RWPE2 (cell line): Measurements from ENCODE around the gene EYA2.

Experiments
- ATAC-seq: fragments of 200-7000 bp; cut with Tn5 transposase; 3 replicates; pipeline ENCODE4 v1.9.1; 2021; ENCODE audit warnings: low read depth
- DNase-seq: peaks from one replicate; pipeline ENCODE4 v3.0.0-alpha.2; 2020; ENCODE audit warnings: low spot score
- H3K27ac ChIP-seq: fragments of 450-650 bp; 2 replicates; pipeline ENCODE4 v1.5.1; 2017; ENCODE audit warnings: mild to moderate bottlenecking; ENCODE audit not compliant: poor library complexity, severe bottlenecking
- H3K27me3 ChIP-seq: fragments of 250-450 bp; sonication (Bioruptor Pico); 2 replicates; pipeline ENCODE4 v1.5.1; 2021; ENCODE audit warnings: mild to moderate bottlenecking, moderate library complexity; ENCODE audit not compliant: insufficient read depth, poor library complexity, severe bottlenecking
- H3K36me3 ChIP-seq: fragments of 250-450 bp; sonication (Bioruptor Pico); 2 replicates; pipeline ENCODE4 v1.5.1; 2020; ENCODE audit warnings: low read depth, mild to moderate bottlenecking, moderate library complexity
- H3K4me1 ChIP-seq: fragments of 250-450 bp; sonication (Bioruptor Pico); 2 replicates; pipeline ENCODE4 v1.5.1; 2021; ENCODE audit warnings: mild to moderate bottlenecking, moderate library complexity; ENCODE audit not compliant: insufficient read depth, poor library complexity, severe bottlenecking
- H3K4me3 ChIP-seq: fragments of 250-450 bp; sonication (Bioruptor Pico); 2 replicates; pipeline ENCODE4 v1.5.1; 2021; ENCODE audit warnings: mild to moderate bottlenecking, moderate library complexity; ENCODE audit not compliant: severe bottlenecking
- H3K9me3 ChIP-seq: fragments of 250-450 bp; sonication (Bioruptor Pico); 2 replicates; pipeline ENCODE4 v1.5.1; 2021; ENCODE audit warnings: mild to moderate bottlenecking, moderate library complexity; ENCODE audit not compliant: severe bottlenecking
- CTCF ChIP-seq: fragments of 450-650 bp; IDR thresholded peaks from one replicate; pipeline ENCODE4 v1.5.1; 2017; ENCODE audit warnings: mild to moderate bottlenecking, moderate library complexity; ENCODE audit not compliant: poor library complexity, severe bottlenecking

The EYA2 gene

GRCh38 chr20:47129306-47129705 is 234.7 kb downstream of the EYA2 start:
- Histone ChIP-seq H3K36me3 (no peaks in the 10 kb centered on the region), H3K4me1 (peaks cover 43% of the 10 kb centered on the region), H3K4me3 (no peak overlapping the region), H3K27ac (no peak overlapping the region), H3K9me3 (no peaks in the 10 kb centered on the region), H3K27me3 (no peaks in the 10 kb centered on the region)
- no peak for DNase-seq
- TF ChIP-seq CTCF: no peak
- ATAC-seq: no peak

GRCh38 chr20:47133809-47134456 is 239.3 kb downstream of the EYA2 start:
- ATAC-seq (peak; percentile 96), DNase-seq (peak; percentile 95)
- Histone ChIP-seq H3K27ac (peak overlapping the region; percentile 67), H3K9me3 (no peaks in the 10 kb centered on the region), H3K36me3 (no peaks in the 10 kb centered on the region), H3K27me3 (no peaks in the 10 kb centered on the region), H3K4me1 (peaks cover 24% of the 10 kb centered on the region), H3K4me3 (no peak overlapping the region)
- no peak for TF ChIP-seq CTCF

GRCh38 chr20:47136782-47137181 is 242.1 kb downstream of the EYA2 start:
- peak overlapping the region; percentile 60 for H3K27ac ChIP-seq
- no peak for ATAC-seq
- H3K27me3 ChIP-seq: no peaks in the 10 kb centered on the region

GRCh38 chr20:47137231-47137870 is 242.7 kb downstream of the EYA2 start:
- DNase-seq: no peak
- no peaks in the 10 kb centered on the region for H3K27me3 ChIP-seq
- peaks cover 58% of the 10 kb centered on the region for H3K4me1 ChIP-seq
- peaks cover 6% of the 10 kb centered on the region for H3K9me3 ChIP-seq
- H3K27ac ChIP-seq: peak overlapping the region; percentile 60
- no peaks in the 10 kb centered on the region for H3K36me3 ChIP-seq
- H3K4me3 ChIP-seq: no peak overlapping the region
- no peak; the same call in 2 of the 3 replicates for ATAC-seq
- no peak for TF ChIP-seq CTCF

More at GRCh38 chr20:47136782-47137181, 242.1 kb downstream of the EYA2 start:
- peaks cover 6% of the 10 kb centered on the region for H3K9me3 ChIP-seq
- H3K36me3 ChIP-seq: no peaks in the 10 kb centered on the region
- no peak for TF ChIP-seq CTCF
- H3K4me3 ChIP-seq: no peak overlapping the region
- peaks cover 53% of the 10 kb centered on the region for H3K4me1 ChIP-seq
- DNase-seq: no peak
